K562 (cell line): ENCODE measurements around the gene MAP2K7. TPM values are rescaled to one million over a fixed set of nuclear protein-coding genes. Genes with fewer than 3 reads are reported as not detected.

Experiments
- ATAC-seq: fragments of 200-7000 bp; cut with Tn5 transposase; 3 replicates; pipeline ENCODE4 v1.9.1; 2020; ENCODE audit warnings: moderate library complexity
- BruUV-seq: library from RNA; stranded (reverse); fragments of 400-500 nt; replicated peaks from 2 replicates; lab custom pipeline; 2021; lab: Mats Ljungman, UMichigan
- CTCF ChIA-PET: fragments of 300-600 bp; formaldehyde crosslinking; extraction: SDS; loops from one replicate; lab custom pipeline; 2021; ENCODE audit warnings: low intra/inter-chr PET ratio; lab: Yijun Ruan, JAX
- POLR2A ChIA-PET: fragments of 300-600, 350-650 bp; sonication (Branson Sonifier 250); formaldehyde crosslinking; extraction: SDS; loops from one replicate; lab custom pipeline; 2021; ENCODE audit warnings: antibody characterized with exemption, inconsistent platforms; lab: Yijun Ruan, JAX
- DNase-seq, 4 experiments: peaks; one replicate each; pipeline versions ENCODE4 v3.0.0 to v3.0.0-alpha.2; 2011 to 2018; ENCODE audit warnings: low spot score in 3 of 4, mixed read lengths in 3 of 4; ENCODE audit errors: extremely low read depth in 1 of 4
- FAIRE-seq: peaks from 2 replicates; lab custom pipeline; 2011; peaks lifted over from hg19 to GRCh38; lab: Jason Lieb, UNC
- H2AFZ ChIP-seq: 2 replicates; pipeline ENCODE4 v1.6.0; 2011; ENCODE audit warnings: low read depth, low read length, control low read depth, inconsistent platforms
- H3K27ac ChIP-seq: fragments of 200-600 bp; 3 replicates; pipeline ENCODE4 v1.8.0; 2011; ENCODE audit warnings: low read depth, mild to moderate bottlenecking, control low read depth, inconsistent platforms, low read length, moderate library complexity, mixed read lengths; ENCODE audit errors: extremely low read depth
- H3K27me3 ChIP-seq, 2 experiments: fragments of 300-600 bp in 1 of 2; 2 replicates in 1 of 2; 3 replicates in 1 of 2; pipeline versions ENCODE4 v1.6.0 to v1.8.0; 2011; ENCODE audit warnings: inconsistent platforms in 2 of 2, low read length in 2 of 2, mild to moderate bottlenecking in 1 of 2, mixed read lengths in 1 of 2, moderate library complexity in 1 of 2; ENCODE audit not compliant: control insufficient read depth in 2 of 2, insufficient read depth in 2 of 2
- H3K36me3 ChIP-seq: fragments of 300-600 bp; 3 replicates; pipeline ENCODE4 v1.8.0; 2011; ENCODE audit warnings: mild to moderate bottlenecking, low read length, inconsistent platforms; ENCODE audit not compliant: control insufficient read depth, insufficient read depth
- H3K4me1 ChIP-seq, 2 experiments: fragments of 200-600 bp in 1 of 2; replicated peaks in 1 of 2; 2 replicates in 1 of 2; 3 replicates in 1 of 2; pipeline versions ENCODE4 v1.5.1 to v1.8.0; 2011; ENCODE audit warnings: inconsistent platforms in 2 of 2, low read length in 2 of 2, mild to moderate bottlenecking in 1 of 2, mixed read lengths in 1 of 2, moderate library complexity in 1 of 2; ENCODE audit not compliant: control insufficient read depth in 2 of 2, insufficient read depth in 2 of 2
- H3K4me2 ChIP-seq: 2 replicates; pipeline ENCODE4 v1.6.1; 2011; ENCODE audit warnings: low read length, control low read depth, inconsistent platforms, mixed read lengths; ENCODE audit not compliant: insufficient read depth
- H3K4me3 ChIP-seq: fragments of 200-600 bp; sonication (generic), shearing (Covaris generic); 2 replicates; pipeline ENCODE4 v1.5.1; 2016; ENCODE audit warnings: control low read depth, inconsistent platforms
- H3K79me2 ChIP-seq: fragments of 200-600 bp; 3 replicates; pipeline ENCODE4 v1.8.0; 2011; ENCODE audit warnings: low read length, inconsistent platforms; ENCODE audit not compliant: control insufficient read depth, insufficient read depth
- H3K9ac ChIP-seq, 2 experiments: 2 replicates each; pipeline versions ENCODE4 v1.6.0 to v1.6.1; 2011; ENCODE audit warnings: low read depth in 2 of 2, low read length in 2 of 2, control low read depth in 1 of 2, inconsistent platforms in 1 of 2, mild to moderate bottlenecking in 1 of 2, mixed read lengths in 1 of 2; ENCODE audit not compliant: insufficient read depth in 1 of 2
- H3K9me1 ChIP-seq: one replicate; pipeline ENCODE4 v1.6.0; 2011; ENCODE audit warnings: inconsistent platforms, mild to moderate bottlenecking, low read length, moderate library complexity; ENCODE audit not compliant: control insufficient read depth, insufficient read depth
- H3K9me3 ChIP-seq: replicated peaks from 2 replicates; pipeline ENCODE4 v1.5.1; 2011; ENCODE audit warnings: low read depth, low read length, inconsistent platforms; ENCODE audit not compliant: control insufficient read depth, insufficient read depth
- H4K20me1 ChIP-seq: replicated peaks from 2 replicates; pipeline ENCODE4 v1.6.1; 2011; ENCODE audit warnings: low read length, inconsistent platforms, mixed read lengths; ENCODE audit not compliant: control insufficient read depth, insufficient read depth
- ATF1 ChIP-seq, 2 experiments: fragments of 450-650 bp in 1 of 2; IDR thresholded peaks; 2 replicates each; pipeline ENCODE4 v1.6.1; 2016; ENCODE audit warnings: missing compliant biosample characterization in 1 of 2, missing genetic modification characterization in 1 of 2
- OTX1 ChIP-seq: fragments of 450-650 bp; formaldehyde crosslinking; IDR thresholded peaks from 2 replicates; pipeline ENCODE4 v1.4.0; 2022; ENCODE audit warnings: mild to moderate bottlenecking
- RBM17 ChIP-seq: fragments of 200-400 bp; formaldehyde crosslinking; IDR thresholded peaks from 2 replicates; pipeline ENCODE4 v1.6.1; 2017; ENCODE audit warnings: low read depth, mild to moderate bottlenecking, low read length, borderline replicate concordance
- ZNF740 ChIP-seq, 3 experiments: fragments of 200-800 bp in 1 of 3; sonication (Bioruptor generic) in 1 of 3; sonication (generic) in 1 of 3; formaldehyde crosslinking in 1 of 3; IDR thresholded peaks; 2 replicates each; pipeline versions ENCODE4 v1.6.1 to v1.8.0; 2016 to 2022; ENCODE audit warnings: mild to moderate bottlenecking in 2 of 3, missing compliant biosample characterization in 2 of 3, missing genetic modification characterization in 2 of 3, missing genetic modification reagents in 1 of 3
- WGBS: fragments of 100-300 bp; shearing (Covaris generic); methylation state at CpG from one replicate; pipeline ENCODE4 v1.1.6; 2016; ENCODE audit warnings: low coverage, mixed read lengths; ENCODE audit not compliant: insufficient coverage; ENCODE audit errors: missing lambda C conversion rate; 5-methylcytosine and 5-hydroxymethylcytosine counted together
- in situ Hi-C: fragments of 300-500 bp; cut with MboI; formaldehyde crosslinking; loops from 4 replicates; pipeline ENCODE4 v1.15.0; 2018; ENCODE audit warnings: inconsistent platforms, mixed read lengths
- intact Hi-C: fragments of 100-400 bp; cut with micrococcal nuclease; formaldehyde crosslinking; loops from 2 replicates; pipeline ENCODE4 v1.14.2; 2022
- polyA plus RNA-seq, 8 experiments: library from polyadenylated mRNA; depleted of rRNA in 4 of 8; stranded (reverse) in 5 of 8; unstranded in 3 of 8; fragments of >200 nt; fragmentation: Nextera tagmentation in 2 of 8; fragmentation: Illumina TruSeq in 1 of 8; extraction: Ambion mirVana in 2 of 8; extraction: Trizol in 1 of 8; gene quantifications; 2 replicates each; pipeline versions ENCODE4 v1.2.1 to v1.2.3, GENCODE V29; 2011 to 2014; ENCODE audit warnings: inconsistent platforms in 1 of 8, missing spikeins in 1 of 8
- total RNA-seq, 7 experiments: library from RNA; depleted of rRNA in 6 of 7; stranded (reverse); fragments of >200 nt in 6 of 7; fragmentation: Illumina TruSeq in 2 of 7; extraction: Trizol in 2 of 7; gene quantifications; 2 replicates each; pipeline versions ENCODE4 v1.2.1 to v1.2.3, GENCODE V29; 2011 to 2021; ENCODE audit warnings: low replicate concordance in 1 of 7
- TF ChIP-seq, protein P1 (sequence below): fragments of 250-450 bp; sonication (Bioruptor Pico); IDR thresholded peaks from 2 replicates; pipeline ENCODE4 v1.8.0; 2022; ENCODE audit warnings: inconsistent platforms, mild to moderate bottlenecking, moderate library complexity, borderline replicate concordance
- TF ChIP-seq, protein P2 (sequence below): sonication (generic); formaldehyde crosslinking; IDR thresholded peaks from 2 replicates; pipeline ENCODE4 v1.8.0; 2022; ENCODE audit warnings: mild to moderate bottlenecking, low read depth, missing genetic modification reagents

Gene MAP2K7
- total and polyA plus RNA-seq, 9 of the 15 experiments (the other 6 are each of a cell fraction or from before 2014, with no cell fraction given): 0.51 to 45.8 (median 14.1) TPM

GRCh38 chr19:7905859-7906258, 2.2 kb downstream of the MAP2K7 start:
- Histone ChIP-seq H3K36me3 (peaks cover 45% of the 10 kb centered on the region; the same call in 2 of the 3 replicates), H3K9me3 (no peaks in the 10 kb centered on the region), H3K4me3 (no peak overlapping the region), H3K27ac (no peak overlapping the region; the same call in 2 of the 3 replicates), H3K9ac (peak overlapping the region in 1 of 2 experiments; percentile 56; a peak in 2 of 4 replicates), H3K4me2 (no peak overlapping the region), H2AFZ (no peak overlapping the region), H4K20me1 (no peaks in the 10 kb centered on the region), H3K4me1 (peaks cover 13 to 74% of the 10 kb centered on the region in 2 experiments; a peak in 4 of 5 replicates), H3K79me2 (peaks cover 57% of the 10 kb centered on the region), H3K27me3 (no peaks in the 10 kb centered on the region), H3K9me1 (peaks cover 7% of the 10 kb centered on the region)
- in situ Hi-C loops (no loop called here), intact Hi-C loops (no loop called here)
- no TSS peak for BruUV-seq
- no peak for TF ChIP-seq RBM17
- TF ChIP-seq, protein P1, sequence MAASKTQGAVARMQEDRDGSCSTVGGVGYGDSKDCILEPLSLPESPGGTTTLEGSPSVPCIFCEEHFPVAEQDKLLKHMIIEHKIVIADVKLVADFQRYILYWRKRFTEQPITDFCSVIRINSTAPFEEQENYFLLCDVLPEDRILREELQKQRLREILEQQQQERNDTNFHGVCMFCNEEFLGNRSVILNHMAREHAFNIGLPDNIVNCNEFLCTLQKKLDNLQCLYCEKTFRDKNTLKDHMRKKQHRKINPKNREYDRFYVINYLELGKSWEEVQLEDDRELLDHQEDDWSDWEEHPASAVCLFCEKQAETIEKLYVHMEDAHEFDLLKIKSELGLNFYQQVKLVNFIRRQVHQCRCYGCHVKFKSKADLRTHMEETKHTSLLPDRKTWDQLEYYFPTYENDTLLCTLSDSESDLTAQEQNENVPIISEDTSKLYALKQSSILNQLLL (CRISPR knock-in tag): no peak
- TF ChIP-seq, protein P2, sequence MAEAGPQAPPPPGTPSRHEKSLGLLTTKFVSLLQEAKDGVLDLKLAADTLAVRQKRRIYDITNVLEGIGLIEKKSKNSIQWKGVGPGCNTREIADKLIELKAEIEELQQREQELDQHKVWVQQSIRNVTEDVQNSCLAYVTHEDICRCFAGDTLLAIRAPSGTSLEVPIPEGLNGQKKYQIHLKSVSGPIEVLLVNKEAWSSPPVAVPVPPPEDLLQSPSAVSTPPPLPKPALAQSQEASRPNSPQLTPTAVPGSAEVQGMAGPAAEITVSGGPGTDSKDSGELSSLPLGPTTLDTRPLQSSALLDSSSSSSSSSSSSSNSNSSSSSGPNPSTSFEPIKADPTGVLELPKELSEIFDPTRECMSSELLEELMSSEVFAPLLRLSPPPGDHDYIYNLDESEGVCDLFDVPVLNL (CRISPR knock-in tag): no peak
- no peak for TF ChIP-seq ATF1 (CRISPR knock-in tag; IDR thresholded peaks at IDR 0.05)
- no peak for TF ChIP-seq ATF1 (tag; IDR thresholded peaks at IDR 0.05)
- no peak for TF ChIP-seq OTX1 (CRISPR knock-in tag)
- TF ChIP-seq ZNF740 (CRISPR knock-in tag; IDR thresholded peaks at IDR 0.05): 0 out of 2 replicates have a peak, but pooled peaks have one; percentile 42
- no peak for TF ChIP-seq ZNF740 (tag; IDR thresholded peaks at IDR 0.05)
- WGBS: 80% methylated on average over 6 of the region's 10 CpGs
- DNase-seq (no peak), FAIRE-seq (no peak), ATAC-seq (no peak)
- CTCF ChIA-PET: no interaction called here
- POLR2A ChIA-PET: no interaction called here
